HG03558 (cell line): ENCODE measurements around the gene GOLGA7B.

ENCODE experiments used
- ATAC-seq: cut with Tn5 transposase; IDR thresholded peaks from one replicate; pipeline ENCODE4 v1.9.1; 2021; ENCODE audit warnings: moderate number of reproducible peaks; ENCODE audit not compliant: unreplicated experiment; ENCODE audit errors: extremely low read depth

GOLGA7B gene

GRCh38 chr10:97849687-97850402 is at the start of gene GOLGA7B:
GOLGA7B (plus strand) TSS chr10:97849843; CDS start chr10:97850304, 461 bp downstream.
- no peak for ATAC-seq

- no peak for ATAC-seq
Measured at GRCh38 chr10:97800474-97800873, 49.2 kb upstream of the GOLGA7B start.

- ATAC-seq: no peak
Measured at GRCh38 chr10:97801422-97801821, 48.2 kb upstream of the GOLGA7B start.

- no peak for ATAC-seq
Measured at GRCh38 chr10:97805096-97805884, 44.4 kb upstream of the GOLGA7B start.

DNA sequence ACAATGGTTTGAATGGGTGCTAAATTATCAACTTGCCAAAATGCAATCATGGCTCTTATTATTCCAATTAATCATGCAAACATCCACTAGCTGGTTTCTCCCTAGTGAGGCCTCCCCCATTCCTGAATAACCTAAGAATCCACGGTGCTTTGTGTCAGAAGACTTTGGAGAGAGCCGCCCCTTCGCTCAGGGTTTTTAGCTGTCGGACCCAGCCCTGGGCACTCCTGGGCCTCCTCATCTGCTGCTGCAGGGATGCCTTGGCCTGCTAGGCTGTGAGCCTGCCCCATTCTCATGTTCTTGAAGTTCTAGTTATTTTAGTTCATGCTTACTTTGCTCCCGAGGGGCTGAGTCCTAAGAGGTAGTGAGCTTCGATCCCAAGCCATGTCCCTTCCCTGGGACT is 43.7 kb upstream of the GOLGA7B start:
- no peak for ATAC-seq

DNA sequence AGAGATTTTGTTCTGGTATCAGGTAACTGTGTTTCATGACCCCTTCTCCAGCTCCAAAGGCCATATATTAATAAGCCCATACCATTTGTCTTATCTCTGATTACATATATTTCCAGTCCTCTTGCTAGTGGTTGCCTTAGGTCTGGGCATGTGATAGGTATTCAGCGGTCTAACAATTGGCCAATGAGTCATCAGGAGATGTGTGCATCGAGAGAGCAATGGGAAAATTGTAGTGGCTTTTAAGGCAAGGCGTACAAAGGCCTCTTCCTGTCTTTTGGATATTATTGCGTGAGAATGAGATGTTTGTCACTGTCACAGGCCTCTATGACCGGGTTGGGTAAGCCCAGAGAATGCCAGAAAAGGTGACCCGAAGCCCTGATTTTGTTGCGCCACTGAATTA is 39.2 kb upstream of the GOLGA7B start:
- ATAC-seq: no peak

DNA sequence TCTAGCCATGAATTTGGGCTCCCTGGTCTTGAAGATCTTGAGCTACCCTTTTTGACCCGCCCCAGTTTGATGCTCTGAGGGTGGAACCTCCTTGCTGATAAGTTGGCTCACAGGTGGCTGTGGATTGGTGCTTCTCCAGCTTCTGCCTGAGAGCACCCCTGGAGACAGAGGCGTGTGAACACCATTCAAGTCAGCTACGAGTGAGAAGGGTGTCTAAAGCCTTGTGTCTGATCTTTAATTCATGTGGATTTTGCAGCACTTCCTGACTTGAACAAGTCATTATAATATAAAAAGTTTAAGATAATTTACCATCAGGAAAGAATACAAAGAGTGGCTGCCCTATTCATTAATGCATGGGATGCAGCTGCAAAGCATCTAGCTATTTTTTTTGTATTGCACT is 37.7 kb upstream of the GOLGA7B start:
- no peak for ATAC-seq

DNA sequence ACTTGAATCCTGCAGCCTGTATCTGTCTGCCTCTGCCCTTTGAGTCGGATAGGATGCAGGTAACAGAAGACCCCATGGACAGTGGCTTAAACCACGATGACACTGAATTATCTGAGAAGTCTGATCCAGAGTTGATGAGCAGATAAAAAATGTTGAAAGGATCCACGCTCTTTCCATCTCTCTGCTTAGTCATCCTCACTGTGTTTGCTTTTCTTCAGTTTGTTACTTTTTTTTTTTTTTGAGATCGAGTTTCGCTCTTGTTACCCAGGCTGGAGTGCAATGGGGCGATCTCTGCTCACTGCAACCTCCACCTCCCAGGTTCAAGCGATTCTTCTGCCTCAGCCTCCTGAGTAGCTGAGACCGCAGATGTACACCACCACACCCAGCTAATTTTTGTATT is 36.9 kb upstream of the GOLGA7B start:
- ATAC-seq: no peak

- ATAC-seq: no peak
Measured at GRCh38 chr10:97813311-97813710, 36.3 kb upstream of the GOLGA7B start.

DNA sequence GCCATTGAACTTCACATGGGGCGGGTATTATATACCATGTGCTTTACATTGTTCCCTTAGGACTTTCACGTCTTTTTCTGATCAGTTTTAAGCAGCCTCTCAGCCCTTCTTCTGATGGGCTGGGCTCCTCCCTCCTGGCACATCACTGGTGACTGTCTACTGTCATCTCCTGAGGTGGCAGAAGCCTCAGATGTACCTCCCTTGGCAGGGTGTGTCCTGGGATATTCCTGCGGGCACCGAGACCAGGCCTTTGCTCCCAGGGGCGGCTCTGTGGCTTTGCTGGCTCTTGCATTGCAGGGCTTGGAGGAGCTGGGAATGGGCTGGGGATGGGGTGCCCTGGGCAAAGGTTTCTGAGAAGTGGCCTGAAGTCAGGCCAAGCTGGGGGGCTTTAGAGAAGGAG is 34.6 kb upstream of the GOLGA7B start:
- no peak for ATAC-seq

DNA sequence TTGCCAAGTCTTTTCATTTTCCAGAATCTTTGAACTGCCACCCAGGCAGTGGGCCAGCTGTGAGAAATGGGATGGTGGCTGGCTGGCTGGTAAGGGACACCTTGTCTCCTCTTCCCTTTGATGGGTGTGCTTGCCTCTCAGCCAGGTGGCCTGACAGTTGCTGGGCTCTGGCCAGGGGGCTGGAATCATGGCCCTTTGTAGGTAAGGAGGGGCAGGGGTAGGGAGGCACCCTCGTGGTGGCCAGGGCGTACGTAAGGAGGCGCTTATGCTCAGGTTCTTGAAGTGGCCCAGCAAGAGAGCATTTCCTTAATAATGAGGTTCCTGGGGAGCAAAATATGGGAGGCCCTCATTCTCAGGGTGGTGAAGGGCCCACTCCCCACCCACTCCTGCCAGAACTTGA is 33.0 kb upstream of the GOLGA7B start:
- no peak for ATAC-seq

- ATAC-seq: no peak
Measured at GRCh38 chr10:97818572-97818971, 31.1 kb upstream of the GOLGA7B start.

DNA sequence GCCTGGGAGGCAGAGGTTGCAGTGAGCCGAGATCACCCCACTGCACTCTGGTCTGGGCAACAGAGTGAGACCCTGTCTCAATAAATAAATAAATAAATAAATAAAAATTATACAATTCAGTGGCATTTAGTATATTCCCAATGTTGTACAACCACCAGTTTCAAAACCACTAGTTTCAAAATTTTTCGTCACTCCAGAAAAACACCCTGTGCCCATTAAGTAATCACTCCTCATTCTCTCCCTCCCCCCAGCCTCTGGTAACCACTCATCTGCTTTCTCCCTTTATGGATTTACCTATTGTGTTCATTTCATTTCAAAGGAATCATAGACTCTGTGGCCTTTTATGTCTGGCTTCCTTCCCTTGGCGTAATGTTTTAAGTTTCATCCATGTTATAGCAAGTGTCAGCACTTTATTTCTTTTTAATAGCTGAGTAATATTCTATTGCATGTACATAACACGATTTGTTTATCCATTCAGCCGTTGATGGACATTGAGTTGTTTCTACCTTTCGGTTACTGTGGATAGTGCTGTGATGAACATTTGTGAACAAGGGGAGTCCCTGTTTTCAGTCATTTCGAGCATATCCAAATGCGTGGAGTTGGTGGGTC is 29.4 kb upstream of the GOLGA7B start:
- ATAC-seq: no peak

DNA sequence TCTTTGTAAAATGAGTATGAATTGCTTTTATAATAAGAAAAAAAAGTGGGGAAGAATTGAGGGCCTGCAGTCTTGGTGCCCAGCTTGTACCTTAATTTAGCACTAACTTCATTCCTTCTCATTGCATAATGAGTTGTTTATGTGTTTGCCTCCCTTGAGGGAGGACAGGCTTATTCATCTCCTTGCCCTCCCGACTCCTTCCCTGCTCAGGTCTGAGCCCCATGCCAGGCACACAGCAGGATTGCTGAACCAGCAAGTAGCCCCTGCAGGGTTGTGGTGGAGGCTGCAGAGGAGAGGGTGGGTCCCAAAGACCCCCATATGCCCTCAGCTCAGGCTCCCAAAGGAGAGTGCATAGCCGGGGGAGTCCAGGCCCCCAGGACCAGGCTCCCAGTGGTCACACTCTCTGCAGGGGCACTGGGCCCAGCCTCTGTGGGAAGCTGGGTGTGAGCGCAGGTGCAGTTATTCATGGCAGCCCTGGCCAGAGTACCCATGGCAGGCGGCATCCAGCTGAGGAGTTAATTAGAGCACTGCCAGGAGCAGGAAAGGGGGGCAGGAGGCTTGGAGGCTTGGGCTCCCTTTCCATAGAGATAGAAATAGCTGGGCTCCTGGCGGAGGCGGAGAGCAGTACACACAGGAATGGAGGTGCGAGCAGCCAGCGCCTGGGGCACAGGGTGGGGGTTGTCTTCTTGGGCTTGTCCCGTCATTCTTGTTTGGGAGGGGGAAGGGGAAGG is 28.2 kb upstream of the GOLGA7B start:
- no peak for ATAC-seq

DNA sequence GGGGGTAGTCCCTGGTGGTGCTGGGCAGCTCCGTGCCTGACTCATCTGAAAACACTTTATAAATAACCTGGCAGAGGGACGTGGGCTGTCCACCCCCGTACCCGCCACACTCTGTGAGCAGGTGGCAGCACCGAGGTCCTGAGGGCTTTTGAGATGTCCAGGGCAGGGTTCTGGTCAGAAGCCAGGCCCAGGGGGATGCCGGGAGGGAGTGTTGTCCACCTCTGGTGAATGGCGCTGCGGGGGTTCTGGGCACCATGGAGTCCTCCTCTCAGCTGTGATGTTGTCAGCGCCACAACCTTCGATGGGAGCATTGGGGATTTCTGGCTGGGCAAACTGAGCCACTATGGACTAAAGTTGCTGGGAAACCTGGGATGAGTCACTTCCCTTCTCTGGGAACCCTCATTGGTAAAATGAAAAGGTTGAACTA is 27.4 kb upstream of the GOLGA7B start:
- no peak for ATAC-seq

- ATAC-seq: no peak
Measured at GRCh38 chr10:97823734-97824133, 25.9 kb upstream of the GOLGA7B start.

- ATAC-seq: no peak
Measured at GRCh38 chr10:97825020-97825760, 24.5 kb upstream of the GOLGA7B start.

DNA sequence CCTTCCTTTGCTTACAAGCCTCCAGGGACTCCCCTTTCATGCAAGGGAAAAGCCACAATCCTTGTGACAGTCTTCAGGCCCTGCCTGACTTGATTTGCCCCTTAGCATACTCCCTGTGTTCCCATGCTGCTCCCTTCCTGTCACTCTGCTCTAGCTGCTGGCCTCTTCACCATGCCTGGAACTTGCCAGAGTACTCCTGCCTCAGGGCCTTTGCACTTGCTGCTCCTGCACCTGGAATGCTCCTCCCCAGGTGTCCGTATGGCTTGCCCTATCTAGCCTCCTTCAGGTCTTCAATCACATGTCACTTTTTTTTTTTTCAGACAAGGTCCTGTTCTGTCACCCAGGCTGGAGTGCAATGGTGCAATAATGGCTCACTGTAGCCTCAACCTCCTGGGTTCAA is 22.8 kb upstream of the GOLGA7B start:
- ATAC-seq: no peak

DNA sequence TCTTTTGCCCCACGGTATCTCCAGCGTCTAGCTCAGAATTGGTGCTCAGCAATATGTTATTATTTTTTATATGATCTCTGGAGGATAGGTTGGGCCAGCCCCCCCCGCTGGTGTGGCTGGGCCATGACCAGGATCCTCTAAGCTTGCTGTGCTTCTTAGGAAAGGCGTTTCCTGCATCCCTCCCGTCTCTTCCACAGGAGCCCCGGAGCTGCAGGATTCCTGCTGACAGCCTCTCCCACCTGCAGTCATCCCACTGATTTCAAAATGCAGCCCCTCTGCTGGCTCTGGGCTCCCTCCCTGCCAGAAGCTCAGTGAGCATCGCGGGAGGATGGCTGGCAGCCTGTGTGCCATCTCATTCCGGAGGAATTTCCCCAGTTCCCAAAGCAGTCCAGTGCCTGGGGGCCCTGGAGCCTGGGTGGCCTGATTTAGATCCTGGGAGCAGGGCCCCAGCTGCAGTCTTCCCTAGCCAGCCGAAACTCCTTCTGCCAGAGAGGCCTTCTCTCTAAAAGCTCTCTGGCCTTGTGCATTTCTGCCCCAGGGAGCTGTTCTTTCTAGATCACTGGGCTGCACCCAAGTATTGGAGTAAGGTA is 21.8 kb upstream of the GOLGA7B start:
- ATAC-seq: no peak

- no peak for ATAC-seq
Measured at GRCh38 chr10:97828721-97829120, 20.9 kb upstream of the GOLGA7B start.
